Kidney epithelial cell (primary cell): ENCODE data around the gene N4BP3. TPM values are rescaled to one million over a fixed set of nuclear protein-coding genes. Genes with fewer than 3 reads are reported as not detected.
A peak's percentile ranks its signal among the peaks of the same experiment; 100 is the strongest.

ENCODE experiments used
- DNase-seq: peaks from one replicate; pipeline ENCODE4 v3.0.0-alpha.2; 2010; ENCODE audit warnings: low read depth
- H3K27me3 ChIP-seq: 2 replicates; pipeline ENCODE4 v1.6.0; 2011; ENCODE audit warnings: low read length; ENCODE audit not compliant: control insufficient read depth, insufficient read depth
- H3K36me3 ChIP-seq: 2 replicates; pipeline ENCODE4 v1.5.1; 2011; ENCODE audit warnings: low read length; ENCODE audit not compliant: control insufficient read depth, insufficient read depth
- H3K4me3 ChIP-seq: 2 replicates; pipeline ENCODE4 v1.5.1; 2011; ENCODE audit warnings: low read depth, mild to moderate bottlenecking, control low read depth, low read length
- total RNA-seq: library from RNA; depleted of rRNA; stranded (reverse); fragments of >200 nt; gene quantifications from 2 replicates; pipeline ENCODE4 v1.2.3, GENCODE V29; 2015
- TF ChIP-seq, protein P1 (sequence below): IDR thresholded peaks from 2 replicates; pipeline ENCODE4 v1.5.1; 2011; ENCODE audit warnings: mild to moderate bottlenecking, moderate library complexity, low read length, control low read depth, inconsistent platforms; ENCODE audit not compliant: insufficient read depth, poor library complexity, severe bottlenecking

The N4BP3 gene
- total RNA-seq, 1 donor from 2014 or later, result 6.8 TPM

DNA sequence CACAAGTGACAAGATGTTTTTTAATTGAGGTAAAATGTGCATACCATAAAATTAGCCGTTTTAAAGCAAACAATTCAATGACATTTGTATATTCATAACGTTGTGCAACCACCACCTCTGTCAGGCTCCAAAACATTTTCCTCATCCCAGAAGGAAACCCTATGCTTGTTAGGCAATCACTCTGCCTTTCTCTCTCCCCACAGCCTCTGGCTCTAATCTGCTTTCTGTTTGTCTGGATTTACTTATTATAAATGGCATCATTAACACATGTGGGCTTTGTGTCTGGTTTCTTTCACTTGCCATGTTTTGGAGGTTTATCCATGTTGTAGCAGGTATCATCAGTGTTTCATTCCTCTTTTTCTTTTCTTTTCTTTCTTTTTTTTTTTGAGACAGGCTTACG lies 1.4 kb upstream of the N4BP3 start:
- H3K36me3 ChIP-seq, result no peaks in the 10 kb centered on the region
- H3K27me3 ChIP-seq, result peaks cover 6% of the 10 kb centered on the region
- DNase-seq, result no peak
- TF ChIP-seq, protein P1, sequence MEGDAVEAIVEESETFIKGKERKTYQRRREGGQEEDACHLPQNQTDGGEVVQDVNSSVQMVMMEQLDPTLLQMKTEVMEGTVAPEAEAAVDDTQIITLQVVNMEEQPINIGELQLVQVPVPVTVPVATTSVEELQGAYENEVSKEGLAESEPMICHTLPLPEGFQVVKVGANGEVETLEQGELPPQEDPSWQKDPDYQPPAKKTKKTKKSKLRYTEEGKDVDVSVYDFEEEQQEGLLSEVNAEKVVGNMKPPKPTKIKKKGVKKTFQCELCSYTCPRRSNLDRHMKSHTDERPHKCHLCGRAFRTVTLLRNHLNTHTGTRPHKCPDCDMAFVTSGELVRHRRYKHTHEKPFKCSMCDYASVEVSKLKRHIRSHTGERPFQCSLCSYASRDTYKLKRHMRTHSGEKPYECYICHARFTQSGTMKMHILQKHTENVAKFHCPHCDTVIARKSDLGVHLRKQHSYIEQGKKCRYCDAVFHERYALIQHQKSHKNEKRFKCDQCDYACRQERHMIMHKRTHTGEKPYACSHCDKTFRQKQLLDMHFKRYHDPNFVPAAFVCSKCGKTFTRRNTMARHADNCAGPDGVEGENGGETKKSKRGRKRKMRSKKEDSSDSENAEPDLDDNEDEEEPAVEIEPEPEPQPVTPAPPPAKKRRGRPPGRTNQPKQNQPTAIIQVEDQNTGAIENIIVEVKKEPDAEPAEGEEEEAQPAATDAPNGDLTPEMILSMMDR, result no peak
- no peak overlapping the region for H3K4me3 ChIP-seq

DNA sequence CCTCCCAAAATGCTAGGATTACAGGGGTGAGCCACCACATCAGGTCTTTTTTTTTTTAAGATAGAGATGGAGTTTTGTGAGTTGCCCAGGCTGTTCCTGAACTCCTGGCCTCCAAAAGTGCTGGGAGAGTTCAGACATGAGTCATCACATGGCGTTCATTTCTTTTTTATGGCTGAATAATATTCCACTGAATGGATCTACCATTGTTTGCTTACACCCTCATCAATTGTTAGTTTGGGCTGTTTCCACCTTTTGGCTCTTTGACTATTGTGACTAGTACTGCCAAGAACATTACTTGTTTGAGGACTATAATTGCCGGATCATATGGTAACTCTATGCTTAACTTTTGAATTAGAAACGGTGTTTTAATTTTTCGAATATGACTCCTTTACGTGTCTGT lies 787 bp upstream of the N4BP3 start:
- no peak for DNase-seq
- H3K27me3 ChIP-seq, result peaks cover 5% of the 10 kb centered on the region
- no peaks in the 10 kb centered on the region for H3K36me3 ChIP-seq
- no peak overlapping the region for H3K4me3 ChIP-seq
- TF ChIP-seq, protein P1, result no peak

GRCh38 chr5:178113841-178114324 lies 551 bp downstream of the N4BP3 start:
- TF ChIP-seq, protein P1, result no peak
- no peaks in the 10 kb centered on the region for H3K36me3 ChIP-seq
- H3K27me3 ChIP-seq, result peaks cover 5% of the 10 kb centered on the region
- DNase-seq, result no peak
- peak overlapping the region; percentile 70 for H3K4me3 ChIP-seq

- Histone ChIP-seq H3K36me3 (no peaks in the 10 kb centered on the region), H3K27me3 (peaks cover 5% of the 10 kb centered on the region), H3K4me3 (peak overlapping the region; percentile 70)
- TF ChIP-seq, protein P1, result no peak
- no peak for DNase-seq
Measured at GRCh38 chr5:178114325-178115135, 1.2 kb downstream of the N4BP3 start.

DNA sequence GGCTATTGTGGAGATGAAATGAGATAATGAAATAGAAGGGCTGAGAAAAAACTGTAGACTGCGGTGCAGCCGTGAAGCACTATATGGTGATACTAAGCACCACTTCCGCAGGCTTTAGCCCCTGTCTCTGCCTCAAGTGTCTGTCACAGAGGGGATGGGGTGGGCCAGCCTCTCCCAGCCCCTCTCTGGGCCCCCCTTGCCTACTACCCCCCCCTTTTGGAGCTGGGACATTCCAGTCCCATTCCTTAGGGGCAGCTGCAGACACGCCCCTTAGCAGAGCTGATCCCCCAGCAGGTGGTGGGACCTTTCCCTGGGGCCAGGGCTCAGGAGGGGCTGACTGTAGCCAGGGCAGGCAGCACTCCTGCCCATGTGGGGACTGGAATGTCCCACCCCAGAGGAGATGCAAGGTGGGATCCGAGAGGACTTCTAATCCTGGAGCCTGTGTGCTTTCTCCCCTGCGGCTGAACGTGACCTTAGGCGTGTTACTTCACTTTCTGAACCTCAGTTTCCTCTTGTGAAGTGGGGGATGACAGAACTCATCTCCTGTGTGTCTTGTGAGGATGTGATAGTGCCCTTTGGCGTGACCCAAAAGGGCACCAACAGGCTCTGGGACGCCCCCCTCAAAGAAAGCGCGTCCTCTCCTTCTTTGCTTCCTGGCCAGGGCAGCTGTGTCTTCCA lies 1.9 kb downstream of the N4BP3 start:
- Histone ChIP-seq H3K27me3 (peaks cover 5% of the 10 kb centered on the region), H3K4me3 (no peak overlapping the region), H3K36me3 (no peaks in the 10 kb centered on the region)
- TF ChIP-seq, protein P1, result no peak
- no peak for DNase-seq
